ENCODE data around the gene ITPRID2.

DNA sequence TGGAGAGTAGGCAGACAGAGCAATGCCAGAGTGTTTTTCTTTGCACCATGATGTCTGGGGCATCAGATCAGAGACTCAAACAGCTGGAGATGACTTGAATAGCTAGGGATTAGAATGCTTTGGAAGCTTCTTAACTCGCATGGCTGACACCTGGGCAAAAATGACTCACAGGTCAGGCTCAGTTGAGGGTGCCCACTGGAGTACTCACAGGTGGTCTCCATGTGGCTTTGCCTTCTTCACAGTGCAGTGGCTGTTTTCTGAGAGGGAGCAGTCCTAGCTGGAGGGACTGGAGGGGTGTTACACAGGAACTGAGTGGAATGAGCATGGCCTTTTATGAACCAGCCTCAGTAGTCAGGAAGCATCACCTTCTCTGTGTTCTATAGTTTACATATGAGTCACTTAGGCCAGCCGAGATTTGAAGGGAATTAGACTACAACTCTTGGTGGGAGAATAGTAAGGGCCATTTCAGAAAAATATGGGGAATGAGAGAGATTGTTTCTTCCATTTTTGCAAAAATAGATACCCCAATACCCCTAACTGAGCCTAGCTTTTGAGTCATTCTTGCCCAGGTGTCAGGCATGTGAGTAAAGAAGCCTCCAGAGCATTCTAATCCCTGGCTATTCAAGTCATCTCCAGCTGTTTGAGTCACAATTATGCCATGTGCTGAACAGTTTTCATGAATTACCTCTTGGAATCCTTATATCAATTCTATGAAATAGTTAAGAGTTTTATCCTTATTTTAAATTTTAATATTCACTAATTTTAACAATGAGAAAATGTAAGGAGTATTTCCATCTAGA lies 87.0 kb downstream of the ITPRID2 start:
- TF ChIP-seq, protein P1, sequence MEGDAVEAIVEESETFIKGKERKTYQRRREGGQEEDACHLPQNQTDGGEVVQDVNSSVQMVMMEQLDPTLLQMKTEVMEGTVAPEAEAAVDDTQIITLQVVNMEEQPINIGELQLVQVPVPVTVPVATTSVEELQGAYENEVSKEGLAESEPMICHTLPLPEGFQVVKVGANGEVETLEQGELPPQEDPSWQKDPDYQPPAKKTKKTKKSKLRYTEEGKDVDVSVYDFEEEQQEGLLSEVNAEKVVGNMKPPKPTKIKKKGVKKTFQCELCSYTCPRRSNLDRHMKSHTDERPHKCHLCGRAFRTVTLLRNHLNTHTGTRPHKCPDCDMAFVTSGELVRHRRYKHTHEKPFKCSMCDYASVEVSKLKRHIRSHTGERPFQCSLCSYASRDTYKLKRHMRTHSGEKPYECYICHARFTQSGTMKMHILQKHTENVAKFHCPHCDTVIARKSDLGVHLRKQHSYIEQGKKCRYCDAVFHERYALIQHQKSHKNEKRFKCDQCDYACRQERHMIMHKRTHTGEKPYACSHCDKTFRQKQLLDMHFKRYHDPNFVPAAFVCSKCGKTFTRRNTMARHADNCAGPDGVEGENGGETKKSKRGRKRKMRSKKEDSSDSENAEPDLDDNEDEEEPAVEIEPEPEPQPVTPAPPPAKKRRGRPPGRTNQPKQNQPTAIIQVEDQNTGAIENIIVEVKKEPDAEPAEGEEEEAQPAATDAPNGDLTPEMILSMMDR (IDR thresholded peaks at IDR 0.05): no peak
- TF ChIP-seq ZFX (IDR thresholded peaks at IDR 0.05; ENCODE audit: borderline replicate concordance): no peak

Measured in 22Rv1 (cell line).